ENCODE data around the gene CTH.

DNA sequence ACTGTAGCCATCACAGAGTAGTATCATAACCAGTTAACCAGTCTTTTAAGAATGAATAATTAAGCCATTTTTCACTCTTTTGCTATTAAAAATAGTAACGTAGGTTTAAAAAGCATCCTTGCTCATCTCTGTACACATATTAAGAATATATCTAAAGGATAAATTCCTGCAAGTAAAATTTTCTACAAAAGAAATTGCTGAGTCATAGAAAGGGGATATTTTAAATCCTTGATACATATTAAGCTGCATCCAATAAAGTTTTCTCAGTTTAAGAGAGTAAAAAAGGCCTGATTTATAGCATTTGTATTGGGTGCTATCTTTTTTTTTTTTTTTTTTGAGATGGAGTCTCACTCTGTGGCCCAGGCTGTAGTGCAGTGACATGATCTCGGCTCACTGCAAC lies 1.9 kb upstream of the CTH start:
- TF ChIP-seq, protein P1, sequence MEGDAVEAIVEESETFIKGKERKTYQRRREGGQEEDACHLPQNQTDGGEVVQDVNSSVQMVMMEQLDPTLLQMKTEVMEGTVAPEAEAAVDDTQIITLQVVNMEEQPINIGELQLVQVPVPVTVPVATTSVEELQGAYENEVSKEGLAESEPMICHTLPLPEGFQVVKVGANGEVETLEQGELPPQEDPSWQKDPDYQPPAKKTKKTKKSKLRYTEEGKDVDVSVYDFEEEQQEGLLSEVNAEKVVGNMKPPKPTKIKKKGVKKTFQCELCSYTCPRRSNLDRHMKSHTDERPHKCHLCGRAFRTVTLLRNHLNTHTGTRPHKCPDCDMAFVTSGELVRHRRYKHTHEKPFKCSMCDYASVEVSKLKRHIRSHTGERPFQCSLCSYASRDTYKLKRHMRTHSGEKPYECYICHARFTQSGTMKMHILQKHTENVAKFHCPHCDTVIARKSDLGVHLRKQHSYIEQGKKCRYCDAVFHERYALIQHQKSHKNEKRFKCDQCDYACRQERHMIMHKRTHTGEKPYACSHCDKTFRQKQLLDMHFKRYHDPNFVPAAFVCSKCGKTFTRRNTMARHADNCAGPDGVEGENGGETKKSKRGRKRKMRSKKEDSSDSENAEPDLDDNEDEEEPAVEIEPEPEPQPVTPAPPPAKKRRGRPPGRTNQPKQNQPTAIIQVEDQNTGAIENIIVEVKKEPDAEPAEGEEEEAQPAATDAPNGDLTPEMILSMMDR (IDR thresholded peaks at IDR 0.05), result no peak
- TF ChIP-seq YY1 (IDR thresholded peaks at IDR 0.05; ENCODE audit: low read depth) (no peak), EZH2phosphoT487 (IDR thresholded peaks at IDR 0.05; ENCODE audit: borderline replicate concordance, low read depth) (no peak), POLR2AphosphoS5 (IDR thresholded peaks at IDR 0.05; ENCODE audit: low read depth, low read length) (no peak), JUND (IDR thresholded peaks at IDR 0.05) (no peak), RXRA (IDR thresholded peaks at IDR 0.05; ENCODE audit: borderline replicate concordance, low read depth) (no peak)
- TF ChIP-seq, protein P2, sequence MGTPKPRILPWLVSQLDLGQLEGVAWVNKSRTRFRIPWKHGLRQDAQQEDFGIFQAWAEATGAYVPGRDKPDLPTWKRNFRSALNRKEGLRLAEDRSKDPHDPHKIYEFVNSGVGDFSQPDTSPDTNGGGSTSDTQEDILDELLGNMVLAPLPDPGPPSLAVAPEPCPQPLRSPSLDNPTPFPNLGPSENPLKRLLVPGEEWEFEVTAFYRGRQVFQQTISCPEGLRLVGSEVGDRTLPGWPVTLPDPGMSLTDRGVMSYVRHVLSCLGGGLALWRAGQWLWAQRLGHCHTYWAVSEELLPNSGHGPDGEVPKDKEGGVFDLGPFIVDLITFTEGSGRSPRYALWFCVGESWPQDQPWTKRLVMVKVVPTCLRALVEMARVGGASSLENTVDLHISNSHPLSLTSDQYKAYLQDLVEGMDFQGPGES (IDR thresholded peaks at IDR 0.05; ENCODE audit: low read depth, low read length), result no peak

Measured in SK-N-SH (cell line).